HepG2 (cell line): ENCODE results near the gene EPN2. TPM values are rescaled to one million over a fixed set of nuclear protein-coding genes. Genes with fewer than 3 reads are reported as not detected.

Experiments
- CEBPB ChIP-seq: IDR thresholded peaks from 2 replicates; pipeline ENCODE4 v1.6.1; 2011; ENCODE audit warnings: low read depth, low read length, improper control_type of control experiment, borderline replicate concordance
- E2F1 ChIP-seq: sonication (generic); formaldehyde crosslinking; IDR thresholded peaks from 2 replicates; pipeline ENCODE4 v1.5.0; 2020; ENCODE audit warnings: missing genetic modification reagents
- FOXK1 ChIP-seq: sonication (generic); formaldehyde crosslinking; IDR thresholded peaks from 2 replicates; pipeline ENCODE4 v1.4.0; 2020; ENCODE audit warnings: low read depth, missing genetic modification reagents, borderline replicate concordance
- FOXM1 ChIP-seq: sonication (generic); formaldehyde crosslinking; IDR thresholded peaks from 2 replicates; pipeline ENCODE4 v1.5.0; 2020; ENCODE audit warnings: missing genetic modification reagents
- HNRNPLL ChIP-seq: fragments of 200-400 bp; formaldehyde crosslinking; IDR thresholded peaks from 2 replicates; pipeline ENCODE4 v1.6.1; 2017; ENCODE audit warnings: mild to moderate bottlenecking, low read depth, low read length; ENCODE audit not compliant: poor library complexity, severe bottlenecking
- LCORL ChIP-seq, 2 experiments: fragments of 450-650 bp in 1 of 2; sonication (generic) in 1 of 2; formaldehyde crosslinking in 1 of 2; IDR thresholded peaks; 2 replicates each; pipeline versions ENCODE4 v1.5.0 to v1.6.1; 2017 to 2020; ENCODE audit warnings: antibody characterized with exemption in 1 of 2, missing genetic modification reagents in 1 of 2
- MAF1 ChIP-seq: sonication (generic); formaldehyde crosslinking; IDR thresholded peaks from 2 replicates; pipeline ENCODE4 v1.5.0; 2020; ENCODE audit warnings: missing genetic modification reagents, borderline replicate concordance
- MTA3 ChIP-seq: sonication (generic); formaldehyde crosslinking; IDR thresholded peaks from 2 replicates; pipeline ENCODE4 v1.4.0; 2020; ENCODE audit warnings: missing genetic modification reagents
- MTERF4 ChIP-seq: sonication (generic); formaldehyde crosslinking; IDR thresholded peaks from 2 replicates; pipeline ENCODE4 v1.8.0; 2023; ENCODE audit warnings: mild to moderate bottlenecking, missing genetic modification reagents
- MZF1 ChIP-seq: sonication (generic); formaldehyde crosslinking; IDR thresholded peaks from 2 replicates; pipeline ENCODE4 v1.8.1; 2023; ENCODE audit warnings: mild to moderate bottlenecking, missing genetic modification reagents, borderline replicate concordance
- PRPF4 ChIP-seq: fragments of 200-400 bp; formaldehyde crosslinking; IDR thresholded peaks from 2 replicates; pipeline ENCODE4 v1.6.1; 2016; ENCODE audit warnings: low read length, low read depth; ENCODE audit not compliant: poor library complexity, severe bottlenecking
- REXO4 ChIP-seq: sonication (generic); formaldehyde crosslinking; IDR thresholded peaks from 2 replicates; pipeline ENCODE4 v1.8.0; 2022; ENCODE audit warnings: missing genetic modification reagents, mild to moderate bottlenecking, borderline replicate concordance
- STAG1 ChIP-seq: sonication (generic); formaldehyde crosslinking; IDR thresholded peaks from 2 replicates; pipeline ENCODE4 v1.4.0; 2020; ENCODE audit warnings: missing genetic modification reagents
- TMF1 ChIP-seq: sonication (generic); formaldehyde crosslinking; IDR thresholded peaks from 2 replicates; pipeline ENCODE4 v1.8.1; 2022; ENCODE audit warnings: low read depth, missing genetic modification reagents
- ZBTB20 ChIP-seq: sonication (generic); formaldehyde crosslinking; IDR thresholded peaks from 2 replicates; pipeline ENCODE4 v1.8.1; 2023; ENCODE audit warnings: missing genetic modification reagents, low read depth, mild to moderate bottlenecking, borderline replicate concordance
- ZBTB7B ChIP-seq: sonication (generic); formaldehyde crosslinking; IDR thresholded peaks from 2 replicates; pipeline ENCODE4 v1.4.0; 2020; ENCODE audit warnings: missing genetic modification reagents
- ZIK1 ChIP-seq: sonication (generic); formaldehyde crosslinking; IDR thresholded peaks from 2 replicates; pipeline ENCODE4 v1.5.0; 2020; ENCODE audit warnings: mild to moderate bottlenecking, low read depth, missing genetic modification reagents, borderline replicate concordance
- ZNF160 ChIP-seq: sonication (generic); formaldehyde crosslinking; IDR thresholded peaks from 2 replicates; pipeline ENCODE4 v1.8.0; 2022; ENCODE audit warnings: mild to moderate bottlenecking, inconsistent platforms, missing genetic modification reagents
- ZNF280B ChIP-seq: sonication (generic); formaldehyde crosslinking; IDR thresholded peaks from 2 replicates; pipeline ENCODE4 v1.5.0; 2020; ENCODE audit warnings: missing genetic modification reagents, mild to moderate bottlenecking, borderline replicate concordance
- ZNF34 ChIP-seq: sonication (generic); formaldehyde crosslinking; IDR thresholded peaks from 2 replicates; pipeline ENCODE4 v1.4.0; 2020; ENCODE audit warnings: mild to moderate bottlenecking, missing genetic modification reagents, borderline replicate concordance
- ZNF44 ChIP-seq: sonication (generic); formaldehyde crosslinking; IDR thresholded peaks from 2 replicates; pipeline ENCODE4 v1.5.1; 2020; ENCODE audit warnings: mild to moderate bottlenecking, missing genetic modification reagents
- ZNF746 ChIP-seq: sonication (generic); formaldehyde crosslinking; IDR thresholded peaks from 2 replicates; pipeline ENCODE4 v1.8.0; 2022; ENCODE audit warnings: mild to moderate bottlenecking, missing genetic modification reagents
- ZNF773 ChIP-seq: sonication (generic); formaldehyde crosslinking; IDR thresholded peaks from 2 replicates; pipeline ENCODE4 v1.4.0; 2020; ENCODE audit warnings: missing genetic modification reagents, borderline replicate concordance
- ZNF776 ChIP-seq: sonication (generic); formaldehyde crosslinking; IDR thresholded peaks from 2 replicates; pipeline ENCODE4 v1.4.0; 2020; ENCODE audit warnings: mild to moderate bottlenecking, missing genetic modification reagents
- ZNF850 ChIP-seq: sonication (generic); formaldehyde crosslinking; conservative IDR thresholded peaks from 2 replicates; pipeline ENCODE4 v1.9.0; 2021; ENCODE audit warnings: mild to moderate bottlenecking, missing genetic modification reagents
- ZNF878 ChIP-seq: sonication (generic); formaldehyde crosslinking; IDR thresholded peaks from 2 replicates; pipeline ENCODE4 v1.8.1; 2023; ENCODE audit warnings: mild to moderate bottlenecking, missing genetic modification reagents, moderate library complexity
- ZSCAN20 ChIP-seq: sonication (generic); formaldehyde crosslinking; IDR thresholded peaks from 2 replicates; pipeline ENCODE4 v1.4.0; 2020; ENCODE audit warnings: missing genetic modification reagents, mild to moderate bottlenecking, borderline replicate concordance
- polyA plus RNA-seq, 8 experiments: library from polyadenylated mRNA; depleted of rRNA in 3 of 8; stranded (reverse) in 7 of 8; unstranded in 1 of 8; fragments of >200 nt; fragmentation: Illumina TruSeq in 4 of 8; extraction: Trizol in 4 of 8; gene quantifications; 2 replicates each; pipeline versions ENCODE4 v1.2.1 to v1.2.3, GENCODE V29; 2011 to 2016; ENCODE audit warnings: low read depth in 4 of 8, missing spikeins in 1 of 8, mixed read lengths in 1 of 8; ENCODE audit not compliant: insufficient read depth in 1 of 8
- total RNA-seq, 5 experiments: library from RNA; depleted of rRNA; stranded (reverse); fragments of >200 nt; fragmentation: Illumina TruSeq; extraction: Trizol; gene quantifications; 2 replicates each; pipeline ENCODE4 v1.2.3, GENCODE V29; 2016; ENCODE audit warnings: low read depth in 1 of 5

EPN2 gene
- total and polyA plus RNA-seq, 2 of the 13 experiments (the other 11 are each of a cell fraction or from before 2014, with no cell fraction given) = 7.8 to 19.2 TPM

- TF ChIP-seq TMF1 (CRISPR knock-in tag) = peak; percentile 93; the same call in 1 of the 2 replicates
- TF ChIP-seq PRPF4 = no peak
- TF ChIP-seq ZNF773 (CRISPR knock-in tag) = 0 out of 2 replicates have a peak, but pooled peaks have one; percentile 66
- TF ChIP-seq FOXK1 (CRISPR knock-in tag) = no peak
- no peak for TF ChIP-seq ZBTB7B (CRISPR knock-in tag)
- TF ChIP-seq MTERF4 (CRISPR knock-in tag) = no peak
- peak; percentile 71; the same call in 1 of the 2 replicates for TF ChIP-seq ZNF44 (CRISPR knock-in tag)
- no peak for TF ChIP-seq MTA3 (CRISPR knock-in tag)
- TF ChIP-seq ZSCAN20 (CRISPR knock-in tag) = no peak
- peak; percentile 56 for TF ChIP-seq HNRNPLL
- peak; percentile 96 for TF ChIP-seq ZNF280B
- peak; percentile 24; the same call in 1 of the 2 replicates for TF ChIP-seq REXO4 (CRISPR knock-in tag)
- no peak for TF ChIP-seq ZNF878 (CRISPR knock-in tag)
- peak; percentile 72; the same call in 1 of the 2 replicates for TF ChIP-seq ZNF160 (CRISPR knock-in tag)
- TF ChIP-seq FOXM1 (CRISPR knock-in tag) = no peak
- no peak for TF ChIP-seq ZNF850 (CRISPR knock-in tag)
- TF ChIP-seq ZNF776 (CRISPR knock-in tag) = no peak; the same call in 1 of the 2 replicates
- no peak for TF ChIP-seq MAF1
- TF ChIP-seq ZBTB20 (CRISPR knock-in tag) = peak; percentile 76; the same call in 1 of the 2 replicates
- peak; percentile 85; the same call in 1 of the 2 replicates for TF ChIP-seq ZIK1 (CRISPR knock-in tag)
- no peak for TF ChIP-seq CEBPB
- no peak for TF ChIP-seq ZNF746 (CRISPR knock-in tag)
- TF ChIP-seq E2F1 (CRISPR knock-in tag) = no peak
- TF ChIP-seq ZNF34 (CRISPR knock-in tag) = no peak
- TF ChIP-seq STAG1 (CRISPR knock-in tag) = peak; percentile 57
- TF ChIP-seq MZF1 (CRISPR knock-in tag) = no peak
- TF ChIP-seq LCORL (IDR thresholded peaks at IDR 0.05) = no peak
- TF ChIP-seq LCORL (CRISPR knock-in tag; IDR thresholded peaks at IDR 0.05) = no peak
These were observed 100.0 kb downstream of the EPN2 start (continued) for GRCh38 chr17:19336938-19337711.
